ENCODE measurements around the gene GAREM2. TPM values are rescaled to one million over a fixed set of nuclear protein-coding genes. Genes with fewer than 3 reads are reported as not detected.
A peak's percentile ranks its signal among the peaks of the same experiment; 100 is the strongest.

GAREM2 gene
- total RNA-seq = 7.9 and 8.2 TPM in 2 replicates

DNA sequence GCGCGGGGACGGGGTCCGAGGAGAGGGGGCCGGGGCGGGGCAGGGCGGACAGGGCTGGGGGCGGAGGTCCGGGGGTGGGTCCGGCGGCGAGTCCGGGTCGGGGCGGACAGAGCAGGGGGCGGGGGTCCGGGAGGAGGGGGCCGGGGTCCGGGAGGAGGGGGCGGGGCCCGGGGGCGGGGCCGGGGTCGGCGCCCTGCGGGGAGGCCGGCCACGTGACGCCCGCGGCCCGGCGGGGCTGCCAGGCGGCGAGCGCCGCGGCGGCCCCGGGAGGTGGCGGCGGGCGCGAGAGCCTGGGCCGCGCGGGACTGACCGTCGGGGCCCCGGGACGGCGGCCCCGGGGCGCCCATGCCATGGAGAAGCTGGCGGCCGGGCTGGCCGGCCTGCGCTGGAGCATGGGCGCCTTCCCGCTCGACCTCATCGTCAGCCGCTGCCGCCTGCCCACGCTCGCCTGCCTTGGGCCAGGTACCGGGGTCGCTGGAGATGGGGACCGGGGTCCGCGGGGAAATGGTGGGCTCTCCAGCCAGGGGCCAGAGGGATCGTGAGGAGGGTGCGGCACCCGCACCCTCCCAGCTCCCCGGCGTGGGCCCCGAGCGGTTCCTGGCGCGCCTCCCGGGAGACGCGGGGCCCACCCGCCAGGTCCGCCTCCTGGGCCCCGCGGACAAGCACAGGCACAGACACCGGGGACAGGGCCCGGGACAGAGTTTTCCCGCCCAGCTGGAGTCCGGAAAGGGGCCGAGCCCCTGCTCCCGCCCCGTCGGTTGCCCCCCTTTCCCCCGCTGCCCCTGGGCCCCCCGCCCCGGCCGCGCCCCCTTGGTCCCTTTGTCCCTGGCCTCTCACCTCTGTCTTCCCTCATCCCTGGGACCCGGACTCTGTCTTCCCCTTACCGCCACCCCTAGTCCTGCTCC, at the start of gene GAREM2:
Gene GAREM2, plus strand, starts transcription at position 218 of the 905 bp plus-strand sequence. Its CDS starts 133 bp downstream, at position 351.
- Mint-ChIP-seq H3K36me3 (ENCODE audit: low read depth) (peaks cover 3% of the 10 kb centered on the region), H3K27me3 (peaks cover 44% of the 10 kb centered on the region), H3K9me3 (no peaks in the 10 kb centered on the region), H3K4me1 (peaks cover 11% of the 10 kb centered on the region), H3K4me3 (peak within 1 kb of the TSS; percentile 84), H3K27ac (peak within 1 kb of the TSS; percentile 22)
- DNase-seq = no peak
- intact Hi-C loops (cut with micrococcal nuclease) = loop anchor here (5.0 kb wide), 1 partner anchor 159 kb away; no protein-coding TSS in a partner anchor

GRCh38 chr2:26123426-26123825, 49.5 kb upstream of the GAREM2 start:
- intact Hi-C loops (cut with micrococcal nuclease) = no loop called here
- Mint-ChIP-seq H3K27ac (peak overlapping the region; percentile 3), H3K36me3 (ENCODE audit: low read depth) (peaks cover 11% of the 10 kb centered on the region), H3K4me3 (no peak overlapping the region), H3K27me3 (no peaks in the 10 kb centered on the region), H3K4me1 (peaks cover 7% of the 10 kb centered on the region), H3K9me3 (no peaks in the 10 kb centered on the region)
- DNase-seq = no peak

- H3K4me3 Mint-ChIP-seq = no peak overlapping the region
- intact Hi-C loops (cut with micrococcal nuclease) = no loop called here
- no peak for DNase-seq
- no peaks in the 10 kb centered on the region for H3K9me3 Mint-ChIP-seq
- peaks cover 21% of the 10 kb centered on the region for H3K36me3 Mint-ChIP-seq (ENCODE audit: low read depth)
- peaks cover 18% of the 10 kb centered on the region for H3K4me1 Mint-ChIP-seq
- no peaks in the 10 kb centered on the region for H3K27me3 Mint-ChIP-seq
- H3K27ac Mint-ChIP-seq = no peak overlapping the region
Observed at GRCh38 chr2:26126074-26126473, 46.8 kb upstream of the GAREM2 start.

DNA sequence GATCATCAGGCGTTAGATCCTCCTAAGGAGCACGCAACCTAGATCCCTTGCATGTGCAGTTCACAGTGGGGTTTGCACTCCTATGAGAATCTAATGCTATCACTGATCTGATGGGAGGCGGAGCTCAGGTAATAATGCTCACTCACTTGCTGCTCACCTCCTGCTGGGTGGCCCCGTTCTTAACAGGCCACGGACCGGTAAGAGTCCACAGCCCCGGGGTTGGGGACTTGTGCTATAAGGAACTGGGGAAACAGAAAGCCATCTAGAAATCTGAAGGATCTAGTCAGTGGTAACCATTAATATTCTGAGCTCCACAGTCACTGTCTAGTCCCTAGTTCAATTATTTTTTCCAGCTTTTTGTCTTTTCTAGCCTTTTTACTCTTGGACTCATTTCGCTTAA, 44.7 kb upstream of the GAREM2 start:
- H3K27ac Mint-ChIP-seq = no peak overlapping the region
- no peak for DNase-seq
- H3K4me3 Mint-ChIP-seq = no peak overlapping the region
- intact Hi-C loops (cut with micrococcal nuclease) = no loop called here
- H3K27me3 Mint-ChIP-seq = no peaks in the 10 kb centered on the region
- peaks cover 22% of the 10 kb centered on the region for H3K4me1 Mint-ChIP-seq
- H3K36me3 Mint-ChIP-seq (ENCODE audit: low read depth) = peaks cover 22% of the 10 kb centered on the region
- H3K9me3 Mint-ChIP-seq = no peaks in the 10 kb centered on the region

DNA sequence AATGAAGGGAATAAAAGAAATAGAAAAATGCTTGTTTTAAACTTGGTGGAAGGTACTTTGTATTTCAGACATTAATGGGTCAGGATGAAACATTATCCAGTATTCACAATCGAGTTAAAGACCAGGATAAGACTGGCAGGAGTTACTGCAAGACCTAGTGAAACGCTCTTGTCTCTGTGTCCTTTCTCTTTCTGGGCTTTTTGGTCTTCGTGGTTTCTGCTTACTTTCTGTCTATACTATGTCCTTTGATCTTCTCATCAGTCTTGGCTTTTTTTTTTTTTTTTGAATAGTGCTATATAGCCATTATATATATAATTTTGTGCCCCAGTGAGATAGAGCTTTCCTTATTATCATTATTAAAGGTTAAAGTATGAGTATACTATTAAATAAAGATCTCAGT, 42.1 kb upstream of the GAREM2 start:
- intact Hi-C loops (cut with micrococcal nuclease) = no loop called here
- H3K9me3 Mint-ChIP-seq = no peaks in the 10 kb centered on the region
- peaks cover 16% of the 10 kb centered on the region for H3K4me1 Mint-ChIP-seq
- H3K4me3 Mint-ChIP-seq = no peak overlapping the region
- no peak for DNase-seq
- peak overlapping the region; percentile 29 for H3K27ac Mint-ChIP-seq
- H3K27me3 Mint-ChIP-seq = no peaks in the 10 kb centered on the region
- H3K36me3 Mint-ChIP-seq (ENCODE audit: low read depth) = peaks cover 33% of the 10 kb centered on the region

GRCh38 chr2:26136451-26136850, 36.4 kb upstream of the GAREM2 start:
- H3K4me3 Mint-ChIP-seq = no peak overlapping the region
- H3K27me3 Mint-ChIP-seq = no peaks in the 10 kb centered on the region
- peaks cover 20% of the 10 kb centered on the region for H3K36me3 Mint-ChIP-seq (ENCODE audit: low read depth)
- intact Hi-C loops (cut with micrococcal nuclease) = no loop called here
- H3K4me1 Mint-ChIP-seq = peaks cover 5% of the 10 kb centered on the region
- no peak overlapping the region for H3K27ac Mint-ChIP-seq
- no peak for DNase-seq
- H3K9me3 Mint-ChIP-seq = no peaks in the 10 kb centered on the region

DNA sequence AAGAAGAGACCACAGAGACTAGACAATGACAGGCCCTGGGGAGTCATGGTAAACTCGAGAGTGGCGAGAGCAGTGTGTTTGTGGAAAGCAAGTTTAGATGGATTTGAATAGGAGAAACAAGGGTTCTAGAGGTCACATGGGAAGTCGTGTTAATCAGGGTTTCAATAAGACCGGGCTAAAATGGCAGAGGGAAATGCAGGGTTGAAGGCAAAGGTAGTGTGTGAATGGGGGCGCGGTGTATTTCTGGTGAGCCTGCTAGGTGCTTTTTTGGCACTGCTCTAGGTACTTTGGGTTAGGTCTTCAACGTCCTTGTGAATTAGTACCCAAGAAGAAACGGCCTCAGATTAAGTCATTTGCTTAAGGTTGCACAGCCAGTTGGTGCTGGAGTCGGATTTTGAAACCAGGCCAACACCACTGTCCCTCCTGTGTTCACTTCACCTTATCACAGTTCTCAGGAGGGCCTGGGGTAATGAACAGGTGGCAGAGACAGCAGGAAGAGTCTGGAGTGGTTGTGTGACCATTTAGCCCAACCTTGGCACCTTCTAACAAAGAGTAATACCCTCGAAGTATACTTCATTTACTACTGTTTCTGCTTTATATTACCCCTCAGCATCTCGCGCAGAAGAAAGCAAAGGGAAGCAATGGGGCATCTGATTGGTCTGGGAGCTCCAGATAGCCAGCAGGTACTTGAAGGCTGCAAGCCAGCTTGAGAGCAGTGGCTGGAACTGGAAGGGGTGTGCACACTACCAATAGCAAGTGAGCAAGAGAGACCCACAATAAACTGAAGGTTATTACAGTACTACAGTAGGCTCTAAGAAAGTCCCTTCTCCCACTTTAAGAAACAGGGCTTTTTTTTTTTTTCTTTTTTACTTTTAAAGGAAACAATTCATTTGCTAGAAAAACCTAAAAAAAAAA, 33.4 kb upstream of the GAREM2 start:
- H3K27ac Mint-ChIP-seq = no peak overlapping the region
- intact Hi-C loops (cut with micrococcal nuclease) = no loop called here
- H3K36me3 Mint-ChIP-seq (ENCODE audit: low read depth) = peaks cover 12% of the 10 kb centered on the region
- no peaks in the 10 kb centered on the region for H3K9me3 Mint-ChIP-seq
- H3K27me3 Mint-ChIP-seq = no peaks in the 10 kb centered on the region
- no peak overlapping the region for H3K4me3 Mint-ChIP-seq
- DNase-seq = no peak
- H3K4me1 Mint-ChIP-seq = peaks cover 2% of the 10 kb centered on the region

DNA sequence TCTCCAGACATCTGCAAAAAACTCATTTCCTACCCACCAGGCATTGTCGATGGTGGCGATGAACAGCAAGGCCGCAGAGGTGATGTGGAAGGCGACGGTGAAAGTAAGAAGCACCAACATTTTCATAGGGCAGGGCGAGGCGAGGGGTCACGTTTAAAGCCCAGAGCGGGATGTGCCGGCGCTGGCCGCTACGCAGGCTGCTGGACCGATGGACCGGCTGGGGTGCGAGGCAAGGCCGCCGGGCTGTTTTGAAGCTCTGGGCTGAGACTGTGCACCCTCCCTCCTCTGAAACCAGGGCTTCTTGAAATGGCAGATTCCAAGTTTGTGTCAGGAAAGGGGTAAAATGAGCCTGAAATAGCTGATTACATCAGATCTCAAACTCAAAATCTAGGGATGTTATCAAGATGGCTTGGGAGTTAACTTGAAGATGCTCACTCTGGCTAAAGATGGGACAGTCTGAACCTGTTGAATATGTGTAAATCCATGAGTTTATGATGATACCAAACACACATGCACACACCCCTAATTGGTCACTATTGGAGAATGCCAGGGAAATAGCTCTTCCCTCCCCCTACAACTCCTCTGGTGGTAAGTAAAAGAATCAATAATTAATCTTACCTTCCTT, 31.6 kb upstream of the GAREM2 start:
- Mint-ChIP-seq H3K9me3 (no peaks in the 10 kb centered on the region), H3K4me1 (peaks cover 3% of the 10 kb centered on the region), H3K4me3 (no peak overlapping the region), H3K27me3 (no peaks in the 10 kb centered on the region), H3K27ac (no peak overlapping the region), H3K36me3 (ENCODE audit: low read depth) (no peaks in the 10 kb centered on the region)
- intact Hi-C loops (cut with micrococcal nuclease) = no loop called here
- no peak for DNase-seq

DNA sequence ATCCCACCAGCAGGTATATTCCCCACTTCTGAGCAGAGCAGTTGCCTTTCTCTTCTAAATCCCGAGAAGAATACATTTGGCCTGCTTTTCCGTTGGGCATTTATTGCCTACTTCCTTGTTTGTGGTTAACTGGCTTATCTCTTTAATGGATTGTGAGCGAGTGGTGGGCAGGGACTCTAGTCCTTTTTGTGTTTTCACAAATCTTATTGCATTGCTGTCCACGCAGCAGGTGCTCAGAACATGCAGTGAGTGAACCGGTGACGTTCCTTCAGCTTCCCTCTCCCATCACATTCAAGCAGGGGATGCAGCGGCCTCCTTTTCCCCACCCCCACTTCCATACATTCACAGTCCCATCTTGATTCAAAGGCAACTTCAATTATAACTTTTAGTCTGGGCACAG, 28.9 kb upstream of the GAREM2 start:
- no peaks in the 10 kb centered on the region for H3K9me3 Mint-ChIP-seq
- no peak overlapping the region for H3K4me3 Mint-ChIP-seq
- DNase-seq = no peak
- no peaks in the 10 kb centered on the region for H3K36me3 Mint-ChIP-seq (ENCODE audit: low read depth)
- peaks cover 4% of the 10 kb centered on the region for H3K27me3 Mint-ChIP-seq
- intact Hi-C loops (cut with micrococcal nuclease) = loop anchor here (2.0 kb wide), 1 partner anchor 291 kb away; no protein-coding TSS in a partner anchor
- peaks cover 3% of the 10 kb centered on the region for H3K4me1 Mint-ChIP-seq
- no peak overlapping the region for H3K27ac Mint-ChIP-seq

DNA sequence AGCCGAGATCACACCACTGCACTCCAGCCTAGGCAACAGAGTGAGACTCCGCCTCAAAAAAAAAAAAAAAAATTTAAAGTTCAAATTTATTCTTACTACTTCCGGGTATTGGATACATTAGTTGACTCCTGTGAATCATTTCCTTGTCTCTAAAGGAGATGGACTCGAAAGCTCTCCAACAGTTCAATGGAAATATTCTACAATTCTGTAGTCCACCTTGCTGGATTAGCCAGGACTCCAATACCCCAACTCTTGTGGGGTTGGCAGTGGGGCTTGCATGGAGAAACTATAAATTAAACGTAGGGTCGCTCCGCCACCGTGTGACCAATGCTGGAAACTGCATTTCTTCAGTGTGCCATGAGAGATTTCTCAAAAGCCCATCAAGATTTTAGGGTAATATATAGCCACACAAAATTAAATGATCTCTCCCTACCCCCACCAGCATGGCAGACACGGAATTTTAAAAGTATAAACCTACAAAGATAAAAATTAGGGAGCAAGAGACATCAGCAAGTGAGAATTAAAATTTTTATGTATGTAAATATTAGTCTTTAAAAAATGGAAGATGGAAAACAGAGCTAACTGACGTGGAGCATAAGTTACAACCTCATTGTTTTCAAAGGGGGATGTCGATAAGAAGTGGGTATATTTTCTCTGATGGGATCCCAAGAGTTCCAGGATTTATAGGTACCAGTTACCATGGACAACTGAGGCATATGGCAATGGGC, 27.8 kb upstream of the GAREM2 start:
- H3K27me3 Mint-ChIP-seq = peaks cover 9% of the 10 kb centered on the region
- H3K4me3 Mint-ChIP-seq = no peak overlapping the region
- H3K36me3 Mint-ChIP-seq (ENCODE audit: low read depth) = no peaks in the 10 kb centered on the region
- peak; percentile 89 for DNase-seq
- peaks cover 3% of the 10 kb centered on the region for H3K4me1 Mint-ChIP-seq
- intact Hi-C loops (cut with micrococcal nuclease) = loop anchor here (1.0 to 2.0 kb wide), 4 partner anchors 57 to 292 kb away; no protein-coding TSS in a partner anchor
- no peak overlapping the region for H3K27ac Mint-ChIP-seq
- no peaks in the 10 kb centered on the region for H3K9me3 Mint-ChIP-seq

GRCh38 chr2:26148501-26148900, 24.4 kb upstream of the GAREM2 start:
- H3K36me3 Mint-ChIP-seq (ENCODE audit: low read depth) = no peaks in the 10 kb centered on the region
- intact Hi-C loops (cut with micrococcal nuclease) = no loop called here
- H3K4me3 Mint-ChIP-seq = no peak overlapping the region
- H3K4me1 Mint-ChIP-seq = peaks cover 3% of the 10 kb centered on the region
- DNase-seq = no peak
- H3K27ac Mint-ChIP-seq = no peak overlapping the region
- no peaks in the 10 kb centered on the region for H3K9me3 Mint-ChIP-seq
- peaks cover 22% of the 10 kb centered on the region for H3K27me3 Mint-ChIP-seq

DNA sequence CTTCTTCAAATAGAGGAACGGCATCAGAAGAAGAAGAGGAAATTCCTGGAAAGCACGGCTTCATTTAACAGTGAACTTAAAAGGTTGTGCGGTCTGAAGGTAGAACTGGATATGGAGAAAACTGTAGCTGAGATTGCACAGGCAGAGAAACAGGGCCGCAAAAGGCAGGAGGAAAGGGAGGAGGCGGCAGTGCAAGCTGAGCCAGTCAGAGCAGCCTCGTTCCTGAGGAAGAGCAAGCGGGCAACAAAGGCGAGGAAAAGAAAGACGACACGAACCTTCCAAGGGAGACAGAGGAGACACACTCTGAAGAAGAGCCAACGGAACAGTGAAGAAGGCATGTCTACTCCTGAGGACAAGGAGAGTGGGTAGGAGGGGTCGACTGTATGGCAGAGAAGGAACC, 22.6 kb upstream of the GAREM2 start:
- no peaks in the 10 kb centered on the region for H3K9me3 Mint-ChIP-seq
- no peak overlapping the region for H3K4me3 Mint-ChIP-seq
- intact Hi-C loops (cut with micrococcal nuclease) = no loop called here
- H3K27ac Mint-ChIP-seq = no peak overlapping the region
- peaks cover 27% of the 10 kb centered on the region for H3K27me3 Mint-ChIP-seq
- no peak for DNase-seq
- H3K4me1 Mint-ChIP-seq = no peaks in the 10 kb centered on the region
- no peaks in the 10 kb centered on the region for H3K36me3 Mint-ChIP-seq (ENCODE audit: low read depth)

GRCh38 chr2:26157580-26157979, 15.3 kb upstream of the GAREM2 start:
- peaks cover 2% of the 10 kb centered on the region for H3K4me1 Mint-ChIP-seq
- peaks cover 24% of the 10 kb centered on the region for H3K27me3 Mint-ChIP-seq
- H3K27ac Mint-ChIP-seq = no peak overlapping the region
- no peak for DNase-seq
- no peaks in the 10 kb centered on the region for H3K9me3 Mint-ChIP-seq
- intact Hi-C loops (cut with micrococcal nuclease) = no loop called here
- H3K4me3 Mint-ChIP-seq = no peak overlapping the region
- H3K36me3 Mint-ChIP-seq (ENCODE audit: low read depth) = no peaks in the 10 kb centered on the region
